Upper lobe of left lung (tissue), 6 donors: ENCODE results near the gene NCF2. TPM values are rescaled to one million over a fixed set of nuclear protein-coding genes. Genes with fewer than 3 reads are reported as not detected.
A peak's percentile ranks its signal among the peaks of the same experiment; 100 is the strongest.

Source experiments
- ATAC-seq, 2 donors: fragments of 200-7000 bp; cut with Tn5 transposase; one replicate each; pipeline ENCODE4 v1.9.1; 2022; ENCODE audit warnings: mild to moderate bottlenecking in 2 of 2, moderate library complexity in 2 of 2; ENCODE audit not compliant: low FRiP score in 2 of 2
- DNase-seq, 2 donors: peaks; one replicate each; pipeline ENCODE4 v3.0.0-alpha.2; 2019 to 2020
- H3K27ac ChIP-seq, 4 donors: fragments of 200-600 bp; sonication (generic); one replicate each; pipeline ENCODE4 v1.5.1; 2016 to 2019
- H3K27me3 ChIP-seq, 4 donors: fragments of 200-600 bp; sonication (generic); one replicate each; pipeline ENCODE4 v1.5.1; 2017 to 2019
- H3K36me3 ChIP-seq, 4 donors: fragments of 200-600 bp; sonication (generic); one replicate each; pipeline ENCODE4 v1.5.1; 2016 to 2019
- H3K4me1 ChIP-seq, 4 donors: fragments of 200-600 bp; sonication (generic); one replicate each; pipeline ENCODE4 v1.5.1; 2018 to 2019
- H3K4me3 ChIP-seq, 4 donors: fragments of 200-600 bp; sonication (generic); one replicate each; pipeline ENCODE4 v1.5.1; 2017 to 2019; ENCODE audit warnings: mild to moderate bottlenecking in 2 of 4, moderate library complexity in 1 of 4
- H3K9me3 ChIP-seq, 4 donors: fragments of 200-600 bp; sonication (generic); one replicate each; pipeline ENCODE4 v1.5.1; 2018 to 2019
- CTCF ChIP-seq, 6 experiments: fragments of 450-650 bp in 4 of 6; fragments of 200-600 bp in 2 of 6; sonication (generic) in 2 of 6; IDR thresholded peaks; one replicate each; pipeline ENCODE4 v1.5.1; 2016 to 2019; ENCODE audit warnings: antibody characterized with exemption in 6 of 6
- EP300 ChIP-seq, 4 donors: sonication (generic); formaldehyde crosslinking; IDR thresholded peaks; one replicate each; pipeline ENCODE4 v1.5.1; 2017; ENCODE audit warnings: antibody characterized with exemption in 4 of 4, control low read depth in 2 of 4
- POLR2A ChIP-seq, 4 donors: fragments of 450-650 bp; IDR thresholded peaks; one replicate each; pipeline ENCODE4 v1.5.1; 2016 to 2017; ENCODE audit warnings: antibody characterized with exemption in 4 of 4, mild to moderate bottlenecking in 2 of 4
- POLR2AphosphoS5 ChIP-seq, 2 donors: sonication (generic); formaldehyde crosslinking; IDR thresholded peaks; one replicate each; pipeline ENCODE4 v1.5.1; 2017; ENCODE audit warnings: antibody characterized with exemption in 2 of 2
- WGBS, 2 donors: methylation state at CpG; one replicate each; pipeline ENCODE4 v1.1.5; 2017 to 2018; 5-methylcytosine and 5-hydroxymethylcytosine counted together
- total RNA-seq, 6 donors: library from RNA; depleted of rRNA in 4 of 6; stranded (reverse); fragments of >200 nt in 4 of 6; gene quantifications; one replicate each; pipeline versions ENCODE4 v1.1.0 to v1.2.1, GENCODE V29; 2016 to 2021
- donor health status: DM: no; HTN: no; CAD: no; lungs with moderate emphysema.
- donor health status: DM: no; HTN: yes; CAD: no; lungs with severe emphysema.

NCF2 gene
- total RNA-seq, 6 donors from 2014 or later, result 68.5 to 202 (median 143) TPM

GRCh38 chr1:183609313-183609712 lies 19.1 kb upstream of the NCF2 start:
- Histone ChIP-seq H3K9me3 (no peaks in the 10 kb centered on the region), H3K36me3 (no peaks in the 10 kb centered on the region), H3K4me1 (peaks cover 23 to 32% (median 28%) of the 10 kb centered on the region in 4 donors), H3K4me3 (peak overlapping the region in 1 of 4 donors; percentile 11), H3K27ac (peak overlapping the region; percentile 55 to 82 (median 68)), H3K27me3 (no peaks in the 10 kb centered on the region)
- TF ChIP-seq CTCF (IDR thresholded peaks at IDR 0.05), result peak; percentile 34 to 68 (median 54)
- TF ChIP-seq POLR2AphosphoS5 (IDR thresholded peaks at IDR 0.05), result peak in 1 of 2 donors; percentile 34
- TF ChIP-seq EP300 (IDR thresholded peaks at IDR 0.05), result no peak
- peak; percentile 76 to 94 for ATAC-seq
- peak in 1 of 2 donors; percentile 78 for DNase-seq
- WGBS, 2 donors, result 42 to 48% methylated on average over 5 of the region's 5 CpGs

GRCh38 chr1:183607322-183607980 lies 17.2 kb upstream of the NCF2 start:
- peak overlapping the region in 3 of 4 donors; percentile 4 to 85 (median 24) for H3K27ac ChIP-seq
- no peaks in the 10 kb centered on the region for H3K27me3 ChIP-seq
- ATAC-seq (no peak), DNase-seq (no peak)
- TF ChIP-seq POLR2A (IDR thresholded peaks at IDR 0.05) (no peak), CTCF (IDR thresholded peaks at IDR 0.05) (no peak), EP300 (IDR thresholded peaks at IDR 0.05) (no peak), POLR2AphosphoS5 (IDR thresholded peaks at IDR 0.05) (no peak)
- no peak overlapping the region for H3K4me3 ChIP-seq
- no peaks in the 10 kb centered on the region for H3K9me3 ChIP-seq
- 35 to 49% methylated on average over 2 of the region's 2 CpGs for WGBS, 2 donors
- no peaks in the 10 kb centered on the region for H3K36me3 ChIP-seq
- H3K4me1 ChIP-seq, result peaks cover 23 to 38% (median 31%) of the 10 kb centered on the region in 4 donors

- H3K27me3 ChIP-seq, result no peaks in the 10 kb centered on the region
Measured at GRCh38 chr1:183605904-183606303, 15.6 kb upstream of the NCF2 start.

GRCh38 chr1:183604815-183605214 lies 14.6 kb upstream of the NCF2 start:
- peaks cover 15 to 31% (median 22%) of the 10 kb centered on the region in 4 donors for H3K4me1 ChIP-seq
- H3K4me3 ChIP-seq, result no peak overlapping the region
- peak overlapping the region; percentile 28 to 85 (median 78) for H3K27ac ChIP-seq
- no peaks in the 10 kb centered on the region for H3K9me3 ChIP-seq
- peak in 1 of 2 donors; percentile 66 for DNase-seq
- ATAC-seq, result peak; percentile 47 to 75
- H3K27me3 ChIP-seq, result no peaks in the 10 kb centered on the region
- H3K36me3 ChIP-seq, result no peaks in the 10 kb centered on the region
- 62 to 96% methylated on average over 8 of the region's 8 CpGs for whole genome bisulfite sequencing, 2 donors
- TF ChIP-seq POLR2AphosphoS5 (IDR thresholded peaks at IDR 0.05), result peak in 1 of 2 donors; percentile 27
- TF ChIP-seq EP300 (IDR thresholded peaks at IDR 0.05), result no peak

More at GRCh38 chr1:183605904-183606303, 15.6 kb upstream of the NCF2 start:
- H3K4me3 ChIP-seq, result no peak overlapping the region
- TF ChIP-seq EP300 (IDR thresholded peaks at IDR 0.05) (no peak), POLR2AphosphoS5 (IDR thresholded peaks at IDR 0.05) (no peak), POLR2A (IDR thresholded peaks at IDR 0.05) (no peak), CTCF (IDR thresholded peaks at IDR 0.05) (no peak)
- H3K36me3 ChIP-seq, result no peaks in the 10 kb centered on the region
- 93 to 96% methylated on average over 2 of the region's 2 CpGs for WGBS, 2 donors
- no peaks in the 10 kb centered on the region for H3K9me3 ChIP-seq
- ATAC-seq, result no peak
- H3K27ac ChIP-seq, result peak overlapping the region in 3 of 4 donors; percentile 28 to 85 (median 80)
- peaks cover 23 to 38% (median 31%) of the 10 kb centered on the region in 4 donors for H3K4me1 ChIP-seq
- DNase-seq, result no peak

GRCh38 chr1:183604038-183604808 lies 14.0 kb upstream of the NCF2 start:
- DNase-seq, result peak in 1 of 2 donors; percentile 74
- WGBS, 2 donors, result 63 to 66% methylated on average over 10 of the region's 10 CpGs
- TF ChIP-seq CTCF (IDR thresholded peaks at IDR 0.05) (no peak), POLR2AphosphoS5 (IDR thresholded peaks at IDR 0.05) (no peak), POLR2A (IDR thresholded peaks at IDR 0.05) (peak in 1 of 4 donors; percentile 22), EP300 (IDR thresholded peaks at IDR 0.05) (no peak)
- Histone ChIP-seq H3K27me3 (no peaks in the 10 kb centered on the region), H3K9me3 (no peaks in the 10 kb centered on the region), H3K4me1 (peaks cover 9 to 28% (median 17%) of the 10 kb centered on the region in 4 donors), H3K27ac (peak overlapping the region; percentile 28 to 85 (median 78)), H3K36me3 (no peaks in the 10 kb centered on the region), H3K4me3 (no peak overlapping the region)
- ATAC-seq, result peak; percentile 63 to 73
